ENCODE data around the gene MYLK3.

The MYLK3 gene

GRCh38 chr16:46736695-46737094 is 11.4 kb downstream of the MYLK3 start:
- Histone ChIP-seq H3K9me3 (ENCODE audit: insufficient read depth, low read depth, low read length) (no peaks in the 10 kb centered on the region), H3K4me1 (ENCODE audit: insufficient read depth, low read length) (no peaks in the 10 kb centered on the region), H3K27ac (ENCODE audit: low read depth, low read length) (no peak overlapping the region), H3K9ac (ENCODE audit: low read depth, low read length) (no peak overlapping the region), H3K4me3 (ENCODE audit: low read length) (no peak overlapping the region), H3K36me3 (ENCODE audit: insufficient read depth, low read length) (no peaks in the 10 kb centered on the region), H3K27me3 (ENCODE audit: insufficient read depth, low read length) (no peaks in the 10 kb centered on the region)
- 68% methylated on average over 12 of the region's 12 CpGs for WGBS

DNA sequence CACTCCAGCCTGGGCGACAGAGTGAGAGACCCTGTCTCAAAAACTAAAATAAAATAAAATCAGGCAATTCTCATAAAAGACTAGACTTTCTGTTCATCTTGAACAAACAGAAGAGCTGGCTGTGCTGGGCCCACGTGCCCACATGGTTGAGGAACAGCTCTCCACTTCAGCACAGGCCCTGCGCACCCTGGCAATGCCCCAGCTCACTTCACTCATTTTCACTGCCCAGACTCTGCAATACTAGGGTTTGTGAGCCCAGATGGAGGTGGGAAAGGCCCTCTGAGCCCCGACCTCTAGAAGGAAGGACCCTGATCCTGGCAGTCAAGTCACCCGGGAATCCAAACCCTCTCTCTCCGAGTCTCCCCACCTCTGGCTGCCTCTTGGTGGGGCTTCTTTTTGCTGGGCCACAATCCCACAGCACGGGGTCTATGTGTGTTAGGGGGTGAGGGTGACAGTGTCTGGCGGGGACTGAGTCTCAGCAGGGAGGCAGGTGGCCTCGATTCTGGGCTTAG is 14.8 kb downstream of the MYLK3 start:
- Histone ChIP-seq H3K27ac (ENCODE audit: low read depth, low read length) (no peak overlapping the region), H3K9ac (ENCODE audit: low read depth, low read length) (no peak overlapping the region), H3K9me3 (ENCODE audit: insufficient read depth, low read depth, low read length) (no peaks in the 10 kb centered on the region), H3K27me3 (ENCODE audit: insufficient read depth, low read length) (no peaks in the 10 kb centered on the region), H3K36me3 (ENCODE audit: insufficient read depth, low read length) (no peaks in the 10 kb centered on the region), H3K4me1 (ENCODE audit: insufficient read depth, low read length) (no peaks in the 10 kb centered on the region), H3K4me3 (ENCODE audit: low read length) (no peak overlapping the region)
- WGBS: 89% methylated on average over 9 of the region's 9 CpGs

GRCh38 chr16:46732561-46732960 is 15.6 kb downstream of the MYLK3 start:
- Histone ChIP-seq H3K4me1 (ENCODE audit: insufficient read depth, low read length) (no peaks in the 10 kb centered on the region), H3K27ac (ENCODE audit: low read depth, low read length) (no peak overlapping the region), H3K4me3 (ENCODE audit: low read length) (no peak overlapping the region), H3K36me3 (ENCODE audit: insufficient read depth, low read length) (no peaks in the 10 kb centered on the region), H3K27me3 (ENCODE audit: insufficient read depth, low read length) (no peaks in the 10 kb centered on the region), H3K9me3 (ENCODE audit: insufficient read depth, low read depth, low read length) (no peaks in the 10 kb centered on the region), H3K9ac (ENCODE audit: low read depth, low read length) (no peak overlapping the region)
- 86% methylated on average over 4 of the region's 4 CpGs for WGBS

DNA sequence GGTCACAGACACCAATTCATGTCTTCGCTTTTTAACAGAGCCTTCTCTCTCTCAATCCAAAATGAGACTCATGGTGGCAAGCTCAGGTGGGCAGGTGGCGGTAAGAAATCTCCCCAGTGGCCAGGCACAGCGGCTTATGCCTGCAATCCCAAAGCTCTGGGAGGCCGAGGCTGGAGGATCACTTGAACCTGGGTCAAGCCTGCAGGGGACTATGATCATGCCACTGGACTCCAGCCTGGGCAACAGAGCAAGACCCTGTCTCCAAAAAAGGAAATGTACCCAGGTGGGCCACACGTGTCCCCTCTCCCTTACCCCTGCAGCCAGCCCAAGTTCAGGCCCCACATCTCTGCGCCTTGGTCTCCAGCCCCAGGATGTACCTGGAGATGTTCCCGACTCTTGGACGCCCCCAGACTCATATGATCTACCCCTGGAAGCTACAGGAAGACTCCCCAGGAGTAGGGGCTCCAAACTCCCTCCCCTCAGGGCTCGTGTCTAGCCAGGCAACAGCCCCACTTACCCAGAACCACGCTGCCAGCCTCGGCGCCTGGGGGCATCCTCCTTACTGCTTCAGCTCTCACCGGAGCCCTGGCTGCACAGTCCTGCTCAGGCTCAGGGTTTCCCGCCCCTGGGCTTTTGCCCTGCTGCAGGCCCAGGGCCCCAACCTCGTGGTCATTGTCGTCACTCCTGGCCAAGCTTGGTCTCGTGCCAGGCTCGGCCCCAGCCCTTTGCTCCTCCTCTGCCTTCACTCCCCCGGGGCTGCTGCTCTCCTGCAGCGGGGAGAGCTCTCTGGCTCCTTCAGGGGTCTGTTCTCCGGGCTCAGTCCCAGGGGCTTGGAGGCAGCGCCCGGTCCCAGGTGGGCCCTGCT is 16.2 kb downstream of the MYLK3 start:
- Histone ChIP-seq H3K36me3 (ENCODE audit: insufficient read depth, low read length) (no peaks in the 10 kb centered on the region), H3K27ac (ENCODE audit: low read depth, low read length) (no peak overlapping the region), H3K27me3 (ENCODE audit: insufficient read depth, low read length) (no peaks in the 10 kb centered on the region), H3K9ac (ENCODE audit: low read depth, low read length) (no peak overlapping the region), H3K4me3 (ENCODE audit: low read length) (no peak overlapping the region), H3K4me1 (ENCODE audit: insufficient read depth, low read length) (no peaks in the 10 kb centered on the region), H3K9me3 (ENCODE audit: insufficient read depth, low read depth, low read length) (no peaks in the 10 kb centered on the region)
- 92% methylated on average over 23 of the region's 23 CpGs for WGBS

DNA sequence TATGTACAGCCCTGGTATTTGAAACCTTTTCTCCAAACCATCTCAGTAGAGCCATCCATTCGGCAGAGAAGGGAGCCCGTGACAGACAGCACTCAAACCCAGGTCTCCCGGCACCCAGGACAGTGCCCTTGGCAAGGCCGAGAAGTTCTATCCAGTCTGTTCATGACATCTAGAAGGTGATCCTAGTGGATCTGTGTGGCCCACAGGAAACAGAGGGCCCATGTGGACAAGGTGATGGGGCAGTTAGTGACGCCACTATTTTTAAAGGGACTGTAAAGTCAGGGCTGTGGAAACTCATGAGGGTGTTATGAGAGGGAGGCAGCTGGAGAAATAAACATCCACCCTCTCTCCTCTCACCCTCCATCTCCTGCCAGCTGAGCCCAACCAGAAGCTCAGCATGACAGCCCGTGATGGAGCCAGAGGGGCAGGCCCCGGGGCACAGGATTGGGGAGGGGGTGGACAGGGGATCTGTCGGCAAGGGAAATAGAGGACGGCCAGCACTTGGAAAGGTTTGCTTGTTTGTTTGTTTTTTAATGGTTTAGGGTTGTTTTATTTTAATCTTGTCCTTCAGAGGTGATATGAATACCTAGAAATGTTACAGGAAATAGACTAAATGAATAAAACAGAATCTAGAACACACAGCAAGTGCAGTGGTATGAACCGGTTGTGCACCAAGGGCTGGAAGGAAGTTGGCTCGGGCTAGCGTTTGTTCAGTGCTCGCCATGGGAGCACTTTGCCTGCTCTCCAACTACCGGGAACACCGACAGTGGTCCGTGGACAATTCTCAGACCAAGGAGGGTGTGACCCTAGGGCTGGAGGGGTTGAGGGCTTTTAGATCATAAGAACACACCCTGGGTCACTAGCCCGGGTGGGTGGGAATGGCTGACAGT is 17.1 kb downstream of the MYLK3 start:
- Histone ChIP-seq H3K27me3 (ENCODE audit: insufficient read depth, low read length) (no peaks in the 10 kb centered on the region), H3K27ac (ENCODE audit: low read depth, low read length) (no peak overlapping the region), H3K9ac (ENCODE audit: low read depth, low read length) (no peak overlapping the region), H3K9me3 (ENCODE audit: insufficient read depth, low read depth, low read length) (no peaks in the 10 kb centered on the region), H3K36me3 (ENCODE audit: insufficient read depth, low read length) (no peaks in the 10 kb centered on the region), H3K4me1 (ENCODE audit: insufficient read depth, low read length) (no peaks in the 10 kb centered on the region; the same call in 1 of the 2 replicates), H3K4me3 (ENCODE audit: low read length) (no peak overlapping the region)
- WGBS: 89% methylated on average over 17 of the region's 17 CpGs

DNA sequence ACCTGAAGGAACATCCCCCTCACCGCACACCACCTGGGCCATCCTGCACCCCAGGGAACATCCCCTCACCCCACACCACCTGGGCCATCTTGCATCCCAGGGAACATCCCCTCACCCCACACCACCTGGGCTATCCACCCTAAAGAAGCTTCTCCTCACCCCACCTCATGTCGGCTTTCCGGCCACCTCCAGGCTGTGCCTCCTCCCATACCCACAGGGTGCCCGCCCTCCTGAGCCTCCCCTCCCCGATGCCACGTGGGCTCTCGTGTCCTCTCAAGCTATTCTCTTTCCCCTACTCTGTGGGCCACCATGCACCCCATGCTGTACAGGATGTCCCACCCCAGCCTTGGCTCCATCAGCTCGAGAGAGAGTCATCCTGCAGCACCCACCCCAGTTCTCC is 18.0 kb downstream of the MYLK3 start:
- Histone ChIP-seq H3K36me3 (ENCODE audit: insufficient read depth, low read length) (no peaks in the 10 kb centered on the region), H3K9ac (ENCODE audit: low read depth, low read length) (no peak overlapping the region), H3K27ac (ENCODE audit: low read depth, low read length) (no peak overlapping the region), H3K4me1 (ENCODE audit: insufficient read depth, low read length) (no peaks in the 10 kb centered on the region; the same call in 1 of the 2 replicates), H3K9me3 (ENCODE audit: insufficient read depth, low read depth, low read length) (peaks cover 2% of the 10 kb centered on the region; the same call in 1 of the 2 replicates), H3K27me3 (ENCODE audit: insufficient read depth, low read length) (no peaks in the 10 kb centered on the region), H3K4me3 (ENCODE audit: low read length) (no peak overlapping the region)
- WGBS: 95% methylated on average over 8 of the region's 8 CpGs

DNA sequence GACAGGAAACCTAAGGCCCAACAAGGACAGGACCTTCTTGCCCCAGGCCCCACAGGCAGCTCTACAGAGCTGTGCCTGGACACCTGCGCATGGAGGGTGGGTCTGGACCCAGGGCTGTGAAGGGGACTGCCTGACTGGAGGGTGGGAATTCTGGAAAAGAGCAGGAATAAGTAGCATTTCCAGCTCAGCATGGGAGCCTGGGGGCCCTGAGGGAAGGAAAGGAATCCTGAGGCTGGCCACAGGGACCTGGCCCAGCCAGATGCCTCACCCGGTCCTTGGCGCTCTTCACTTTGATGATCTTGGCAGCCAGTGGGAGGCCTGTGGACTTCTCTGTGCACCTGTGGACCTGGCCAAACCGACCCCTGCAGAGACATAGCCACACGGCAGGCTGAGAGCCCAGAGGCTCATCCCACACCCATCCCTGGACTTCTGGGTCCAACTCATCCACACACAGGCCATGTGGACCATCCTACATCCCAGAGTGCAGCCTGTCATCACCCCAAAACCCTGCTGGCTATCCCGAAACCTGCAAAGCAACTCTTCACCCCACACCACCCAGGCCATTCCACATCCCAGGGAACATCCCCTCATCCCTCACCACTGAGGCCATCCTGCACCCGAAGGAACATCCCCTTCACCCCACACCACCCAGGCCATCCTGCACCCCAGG is 18.7 kb downstream of the MYLK3 start:
- Histone ChIP-seq H3K36me3 (ENCODE audit: insufficient read depth, low read length) (no peaks in the 10 kb centered on the region), H3K27ac (ENCODE audit: low read depth, low read length) (no peak overlapping the region), H3K4me1 (ENCODE audit: insufficient read depth, low read length) (no peaks in the 10 kb centered on the region; the same call in 1 of the 2 replicates), H3K9ac (ENCODE audit: low read depth, low read length) (no peak overlapping the region), H3K4me3 (ENCODE audit: low read length) (no peak overlapping the region), H3K9me3 (ENCODE audit: insufficient read depth, low read depth, low read length) (peaks cover 3% of the 10 kb centered on the region; the same call in 1 of the 2 replicates), H3K27me3 (ENCODE audit: insufficient read depth, low read length) (no peaks in the 10 kb centered on the region)
- 88% methylated on average over 7 of the region's 7 CpGs for WGBS

DNA sequence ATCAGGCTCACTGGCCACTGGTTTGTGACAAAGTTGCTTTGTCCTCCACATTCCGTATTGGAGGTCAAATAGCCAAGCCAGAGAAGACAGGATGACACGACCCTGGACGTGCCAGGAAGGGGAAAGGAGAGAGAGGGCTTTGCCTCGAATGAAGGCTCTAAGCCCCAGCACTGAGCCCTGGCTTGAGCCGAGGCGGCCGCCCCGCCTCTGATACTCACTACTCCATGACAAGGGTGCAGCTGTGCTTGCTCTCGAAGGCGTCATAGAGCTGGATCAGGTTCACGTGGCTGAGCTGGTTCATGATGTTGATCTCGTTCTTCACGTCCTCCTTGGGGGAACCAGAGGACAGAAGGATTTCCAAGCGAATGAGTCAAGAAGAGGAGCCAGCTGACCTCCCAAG is 19.3 kb downstream of the MYLK3 start:
- Histone ChIP-seq H3K27me3 (ENCODE audit: insufficient read depth, low read length) (no peaks in the 10 kb centered on the region), H3K36me3 (ENCODE audit: insufficient read depth, low read length) (no peaks in the 10 kb centered on the region), H3K9me3 (ENCODE audit: insufficient read depth, low read depth, low read length) (peaks cover 3% of the 10 kb centered on the region; the same call in 1 of the 2 replicates), H3K27ac (ENCODE audit: low read depth, low read length) (no peak overlapping the region), H3K9ac (ENCODE audit: low read depth, low read length) (no peak overlapping the region), H3K4me3 (ENCODE audit: low read length) (no peak overlapping the region), H3K4me1 (ENCODE audit: insufficient read depth, low read length) (no peaks in the 10 kb centered on the region; the same call in 1 of the 2 replicates)
- 93% methylated on average over 14 of the region's 14 CpGs for WGBS

DNA sequence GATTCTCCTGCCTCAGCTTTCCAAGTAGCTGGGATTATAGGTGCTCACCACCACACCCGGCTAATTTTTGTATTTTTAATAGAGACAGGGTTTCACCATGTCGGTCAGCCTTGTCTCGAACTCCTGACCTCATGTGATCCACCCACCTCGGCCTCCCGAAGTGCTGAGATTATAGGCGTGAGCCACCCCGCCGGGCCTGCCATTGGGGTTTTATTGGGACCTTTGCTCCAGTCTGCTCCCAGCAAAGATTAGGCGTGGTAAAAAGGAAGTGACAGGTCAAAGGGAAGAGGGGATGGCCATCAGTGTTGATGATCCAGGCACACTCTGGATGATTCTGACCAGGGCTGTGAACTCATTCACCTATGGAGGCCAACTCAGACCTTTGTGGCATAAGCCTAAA is 20.5 kb downstream of the MYLK3 start:
- no peak overlapping the region for H3K27ac ChIP-seq (ENCODE audit: low read depth, low read length)
- WGBS: 92% methylated on average over 9 of the region's 9 CpGs

DNA sequence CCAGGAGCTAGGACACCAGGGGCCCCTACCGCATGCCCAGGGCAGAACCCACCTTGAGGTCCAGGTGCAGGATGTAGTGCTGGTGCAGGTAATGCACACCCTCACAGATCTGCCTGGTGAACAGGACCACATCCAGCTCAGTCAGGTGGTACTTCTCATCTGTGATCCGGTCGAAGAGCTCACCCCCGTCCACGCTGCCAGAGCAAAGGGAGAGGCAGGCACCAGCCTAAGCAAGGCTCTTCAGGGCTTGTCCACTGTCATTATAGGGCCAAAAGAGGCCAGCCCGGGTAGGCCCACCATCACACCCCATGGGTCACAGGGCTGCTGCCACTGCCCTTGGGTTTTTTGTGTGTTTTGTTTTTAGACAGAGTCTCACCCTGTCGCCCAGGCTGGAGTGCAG is 21.0 kb downstream of the MYLK3 start:
- 91% methylated on average over 7 of the region's 7 CpGs for WGBS
- H3K27ac ChIP-seq (ENCODE audit: low read depth, low read length): no peak overlapping the region

More for the DNA sequence above, 20.5 kb downstream of the MYLK3 start:
- H3K36me3 ChIP-seq (ENCODE audit: insufficient read depth, low read length): no peaks in the 10 kb centered on the region
- no peaks in the 10 kb centered on the region; the same call in 1 of the 2 replicates for H3K4me1 ChIP-seq (ENCODE audit: insufficient read depth, low read length)
- no peaks in the 10 kb centered on the region for H3K27me3 ChIP-seq (ENCODE audit: insufficient read depth, low read length)
- no peak overlapping the region for H3K9ac ChIP-seq (ENCODE audit: low read depth, low read length)
- no peak overlapping the region for H3K4me3 ChIP-seq (ENCODE audit: low read length)
- peaks cover 3% of the 10 kb centered on the region; the same call in 1 of the 2 replicates for H3K9me3 ChIP-seq (ENCODE audit: insufficient read depth, low read depth, low read length)

More for the DNA sequence above, 21.0 kb downstream of the MYLK3 start:
- H3K4me1 ChIP-seq (ENCODE audit: insufficient read depth, low read length): no peaks in the 10 kb centered on the region; the same call in 1 of the 2 replicates
- H3K9ac ChIP-seq (ENCODE audit: low read depth, low read length): no peak overlapping the region
- no peaks in the 10 kb centered on the region for H3K27me3 ChIP-seq (ENCODE audit: insufficient read depth, low read length)
- H3K36me3 ChIP-seq (ENCODE audit: insufficient read depth, low read length): no peaks in the 10 kb centered on the region
- no peak overlapping the region for H3K4me3 ChIP-seq (ENCODE audit: low read length)
- H3K9me3 ChIP-seq (ENCODE audit: insufficient read depth, low read depth, low read length): peaks cover 3% of the 10 kb centered on the region; the same call in 1 of the 2 replicates
